HCT116 (cell line): ENCODE results near the gene TXNDC11. TPM values are rescaled to one million over a fixed set of nuclear protein-coding genes. Genes with fewer than 3 reads are reported as not detected.

Experiments
- ATAC-seq: fragments of 200-7000 bp; cut with Tn5 transposase; 2 replicates; pipeline ENCODE4 v1.9.1; 2020; ENCODE audit warnings: mild to moderate bottlenecking, moderate library complexity
- BruUV-seq: library from RNA; stranded (reverse); fragments of 400-500 nt; replicated peaks from 2 replicates; lab custom pipeline; 2021; lab: Mats Ljungman, UMichigan
- CTCF ChIA-PET: fragments of 300-600 bp; sonication (Branson Sonifier 250); formaldehyde crosslinking; loops from one replicate; lab custom pipeline; 2021; ENCODE audit warnings: antibody characterized with exemption; lab: Charles Lee
- POLR2A ChIA-PET: fragments of 300-600, 350-600 bp; sonication (Branson Sonifier 250); formaldehyde crosslinking; loops from one replicate; lab custom pipeline; 2021; ENCODE audit warnings: antibody characterized with exemption; lab: Charles Lee
- RAD21 ChIA-PET, 2 experiments: fragments of 300-600 bp; sonication (Branson Sonifier 250); formaldehyde crosslinking; loops; one replicate each; lab custom pipeline; 2023; ENCODE audit warnings: low total read pairs in 2 of 2; ENCODE audit not compliant: uncharacterized antibody in 2 of 2, unreplicated experiment in 2 of 2, low non-redundant PET in 1 of 2; lab: Charles Lee
- DNase-seq: peaks from one replicate; pipeline ENCODE4 v3.0.0-alpha.2; 2010; ENCODE audit warnings: low read depth, low spot score
- H2AFZ ChIP-seq: fragments of 200-600 bp; shearing (Covaris generic), sonication (generic); 2 replicates; pipeline ENCODE4 v1.6.1; 2017; ENCODE audit warnings: low read depth, mixed run types, mixed read lengths, antibody characterized with exemption, low read length; ENCODE audit not compliant: poor library complexity, severe bottlenecking
- H3K27ac ChIP-seq: 2 replicates; pipeline ENCODE4 v1.5.1; 2012; ENCODE audit warnings: low read depth, low read length
- H3K27me3 ChIP-seq: fragments of 200-600 bp; sonication (generic); 2 replicates; pipeline ENCODE4 v1.6.1; 2016; ENCODE audit warnings: mixed run types, low read length, mixed read lengths; ENCODE audit not compliant: insufficient read depth
- H3K36me3 ChIP-seq, 2 experiments: fragments of 200-500 bp in 1 of 2; fragments of 200-600 bp in 1 of 2; sonication (Bioruptor generic) in 1 of 2; sonication (generic) in 1 of 2; 2 replicates each; pipeline versions ENCODE4 v1.5.1 to v1.6.1; 2014 to 2016; ENCODE audit warnings: low read length in 2 of 2, inconsistent platforms in 1 of 2, mixed read lengths in 1 of 2, mixed run types in 1 of 2; ENCODE audit not compliant: insufficient read depth in 2 of 2, control insufficient read depth in 1 of 2
- H3K4me1 ChIP-seq, 2 experiments: fragments of 200-600 bp in 1 of 2; sonication (generic) in 1 of 2; 2 replicates each; pipeline versions ENCODE4 v1.5.1 to v1.6.1; 2012 to 2017; ENCODE audit warnings: low read length in 2 of 2, inconsistent platforms in 1 of 2, mild to moderate bottlenecking in 1 of 2, mixed read lengths in 1 of 2, mixed run types in 1 of 2, moderate library complexity in 1 of 2; ENCODE audit not compliant: insufficient read depth in 2 of 2, control insufficient read depth in 1 of 2
- H3K4me2 ChIP-seq: fragments of 200-600 bp; sonication (generic); 2 replicates; pipeline ENCODE4 v1.6.1; 2017; ENCODE audit warnings: mixed run types, low read length, mixed read lengths
- H3K4me3 ChIP-seq, 2 experiments: fragments of 200-600 bp in 1 of 2; sonication (generic) in 1 of 2; replicated peaks in 1 of 2; 2 replicates each; pipeline ENCODE4 v1.5.1; 2011 to 2016; ENCODE audit warnings: low read length in 2 of 2, control low read depth in 1 of 2, low read depth in 1 of 2, mild to moderate bottlenecking in 1 of 2, mixed read lengths in 1 of 2, mixed run types in 1 of 2
- H3K79me2 ChIP-seq: fragments of 200-600 bp; sonication (generic); 2 replicates; pipeline ENCODE4 v1.6.1; 2017; ENCODE audit warnings: mild to moderate bottlenecking, mixed run types, low read length, moderate library complexity, mixed read lengths; ENCODE audit not compliant: insufficient read depth
- H3K9ac ChIP-seq: fragments of 200-600 bp; sonication (generic); 2 replicates; pipeline ENCODE4 v1.6.1; 2016; ENCODE audit warnings: low read length, mixed read lengths
- H3K9me2 ChIP-seq: fragments of 200-600 bp; sonication (generic), shearing (Covaris generic); 2 replicates; pipeline ENCODE4 v1.6.1; 2017; ENCODE audit warnings: mixed run types, mild to moderate bottlenecking, moderate library complexity; ENCODE audit not compliant: insufficient read depth
- H3K9me3 ChIP-seq, 2 experiments: fragments of 200-500 bp in 1 of 2; fragments of 200-600 bp in 1 of 2; sonication (Bioruptor generic) in 1 of 2; sonication (generic) in 1 of 2; 2 replicates each; pipeline ENCODE4 v1.6.1; 2014 to 2017; ENCODE audit warnings: low read length in 2 of 2, mixed read lengths in 2 of 2, inconsistent platforms in 1 of 2, low read depth in 1 of 2, mild to moderate bottlenecking in 1 of 2, mixed run types in 1 of 2, moderate library complexity in 1 of 2; ENCODE audit not compliant: control insufficient read depth in 1 of 2, insufficient read depth in 1 of 2
- H4K20me1 ChIP-seq: fragments of 200-600 bp; sonication (generic), shearing (Covaris generic); 2 replicates; pipeline ENCODE4 v1.6.1; 2017; ENCODE audit warnings: mixed run types, mild to moderate bottlenecking, moderate library complexity; ENCODE audit not compliant: insufficient read depth
- CBX3 ChIP-seq: IDR thresholded peaks from 2 replicates; pipeline ENCODE4 v1.6.1; 2012; ENCODE audit warnings: low read depth
- EZH2 ChIP-seq: fragments of 200-600 bp; sonication (generic); IDR thresholded peaks from 2 replicates; pipeline ENCODE4 v1.6.1; 2017; ENCODE audit warnings: antibody characterized with exemption, mixed run types
- JUND ChIP-seq: IDR thresholded peaks from 2 replicates; pipeline ENCODE4 v1.6.1; 2012
- MAX ChIP-seq: IDR thresholded peaks from 2 replicates; pipeline ENCODE4 v1.6.1; 2012
- RAD21 ChIP-seq: IDR thresholded peaks from 2 replicates; pipeline ENCODE4 v1.6.1; 2012; ENCODE audit warnings: low read depth, mild to moderate bottlenecking
- SIN3A ChIP-seq: IDR thresholded peaks from 2 replicates; pipeline ENCODE4 v1.6.1; 2012; ENCODE audit warnings: low read depth
- intact Hi-C: fragments of 100-400 bp; cut with micrococcal nuclease; formaldehyde crosslinking; loops from 2 replicates; pipeline ENCODE4 v1.10.0; 2022
- total RNA-seq: library from RNA; stranded (reverse); gene quantifications from one replicate; pipeline ENCODE4 v1.2.1, GENCODE V29; 2021; ENCODE audit not compliant: unreplicated experiment
- TF ChIP-seq, protein P1 (sequence below): IDR thresholded peaks from 2 replicates; pipeline ENCODE4 v1.6.1; 2012
- TF ChIP-seq, protein P2 (sequence below): IDR thresholded peaks from 2 replicates; pipeline ENCODE4 v1.6.1; 2012; ENCODE audit warnings: low read depth

Gene TXNDC11
- total RNA-seq, 1 experiment from 2014 or later = 26.8 TPM

DNA sequence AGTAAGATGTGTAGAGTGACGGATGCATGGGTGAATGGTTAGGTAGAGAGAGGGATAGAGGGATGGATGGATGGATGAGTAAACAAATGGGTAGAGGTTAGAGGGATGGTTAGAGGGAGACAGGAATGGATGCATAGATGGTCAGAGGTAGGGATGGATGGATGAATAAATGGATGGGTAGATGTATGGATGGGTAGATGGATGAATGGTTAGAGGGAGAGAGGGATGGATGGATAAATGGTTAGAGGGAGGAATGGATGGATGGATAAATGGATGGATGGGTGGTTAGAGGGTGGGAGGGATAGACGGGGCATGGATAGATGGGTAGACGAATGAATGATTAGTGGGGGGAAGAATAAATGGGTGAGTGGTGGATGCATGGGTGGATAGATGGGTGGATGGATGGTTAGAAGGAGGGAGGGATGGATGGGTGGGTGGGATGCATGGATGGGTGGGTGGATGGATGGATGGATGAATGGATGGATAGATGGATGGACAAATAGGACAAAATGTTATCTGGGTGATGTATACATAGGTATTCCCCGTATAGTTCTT is 103.6 kb downstream of the TXNDC11 start:
- Histone ChIP-seq H4K20me1 (no peaks in the 10 kb centered on the region), H3K9me3 (no peaks in the 10 kb centered on the region), H3K9me2 (no peaks in the 10 kb centered on the region), H2AFZ (no peak overlapping the region), H3K4me3 (no peak overlapping the region), H3K4me2 (no peak overlapping the region), H3K27ac (no peak overlapping the region), H3K4me1 (peaks cover 20 to 31% of the 10 kb centered on the region in 2 experiments), H3K36me3 (no peaks in the 10 kb centered on the region), H3K79me2 (no peaks in the 10 kb centered on the region), H3K9ac (no peak overlapping the region), H3K27me3 (no peaks in the 10 kb centered on the region)
- no peak for TF ChIP-seq MAX
- no peak for TF ChIP-seq RAD21
- TF ChIP-seq SIN3A = no peak
- TF ChIP-seq, protein P1, sequence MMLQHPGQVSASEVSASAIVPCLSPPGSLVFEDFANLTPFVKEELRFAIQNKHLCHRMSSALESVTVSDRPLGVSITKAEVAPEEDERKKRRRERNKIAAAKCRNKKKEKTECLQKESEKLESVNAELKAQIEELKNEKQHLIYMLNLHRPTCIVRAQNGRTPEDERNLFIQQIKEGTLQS = no peak
- TF ChIP-seq, protein P2, sequence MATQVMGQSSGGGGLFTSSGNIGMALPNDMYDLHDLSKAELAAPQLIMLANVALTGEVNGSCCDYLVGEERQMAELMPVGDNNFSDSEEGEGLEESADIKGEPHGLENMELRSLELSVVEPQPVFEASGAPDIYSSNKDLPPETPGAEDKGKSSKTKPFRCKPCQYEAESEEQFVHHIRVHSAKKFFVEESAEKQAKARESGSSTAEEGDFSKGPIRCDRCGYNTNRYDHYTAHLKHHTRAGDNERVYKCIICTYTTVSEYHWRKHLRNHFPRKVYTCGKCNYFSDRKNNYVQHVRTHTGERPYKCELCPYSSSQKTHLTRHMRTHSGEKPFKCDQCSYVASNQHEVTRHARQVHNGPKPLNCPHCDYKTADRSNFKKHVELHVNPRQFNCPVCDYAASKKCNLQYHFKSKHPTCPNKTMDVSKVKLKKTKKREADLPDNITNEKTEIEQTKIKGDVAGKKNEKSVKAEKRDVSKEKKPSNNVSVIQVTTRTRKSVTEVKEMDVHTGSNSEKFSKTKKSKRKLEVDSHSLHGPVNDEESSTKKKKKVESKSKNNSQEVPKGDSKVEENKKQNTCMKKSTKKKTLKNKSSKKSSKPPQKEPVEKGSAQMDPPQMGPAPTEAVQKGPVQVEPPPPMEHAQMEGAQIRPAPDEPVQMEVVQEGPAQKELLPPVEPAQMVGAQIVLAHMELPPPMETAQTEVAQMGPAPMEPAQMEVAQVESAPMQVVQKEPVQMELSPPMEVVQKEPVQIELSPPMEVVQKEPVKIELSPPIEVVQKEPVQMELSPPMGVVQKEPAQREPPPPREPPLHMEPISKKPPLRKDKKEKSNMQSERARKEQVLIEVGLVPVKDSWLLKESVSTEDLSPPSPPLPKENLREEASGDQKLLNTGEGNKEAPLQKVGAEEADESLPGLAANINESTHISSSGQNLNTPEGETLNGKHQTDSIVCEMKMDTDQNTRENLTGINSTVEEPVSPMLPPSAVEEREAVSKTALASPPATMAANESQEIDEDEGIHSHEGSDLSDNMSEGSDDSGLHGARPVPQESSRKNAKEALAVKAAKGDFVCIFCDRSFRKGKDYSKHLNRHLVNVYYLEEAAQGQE = no peak
- no peak for TF ChIP-seq EZH2
- no peak for TF ChIP-seq CBX3
- no peak for TF ChIP-seq JUND
- ATAC-seq = no peak
- DNase-seq = no peak
- POLR2A ChIA-PET = interaction anchor here (0.7 kb wide), 1 partner anchor 52 kb away, joined by 5 read pairs; no protein-coding TSS in a partner anchor
- intact Hi-C loops = no loop called here
- CTCF ChIA-PET = interaction anchor here (0.7 to 1.7 kb wide), 3 partner anchors 21 to 232 kb away, joined by 3 to 7 read pairs (median 4); no protein-coding TSS in a partner anchor
- RAD21 ChIA-PET = no interaction called here
- no TSS peak for BruUV-seq
